Retinal pigment epithelial cell (primary cell): ENCODE data around the gene C16orf87.
"Not testable (repeated sequence)": the region's sequence is repeated elsewhere in the genome, so short reads cannot be mapped to it uniquely, and the experiment has no call there.

ENCODE experiments used
- DNase-seq: peaks from one replicate; pipeline ENCODE4 v3.0.0-alpha.2; 2010; ENCODE audit warnings: low read depth
- H3K4me3 ChIP-seq: 2 replicates; pipeline ENCODE4 v1.5.1; 2011; ENCODE audit warnings: mild to moderate bottlenecking, low read length, control low read depth, moderate library complexity
- CTCF ChIP-seq: conservative IDR thresholded peaks from 2 replicates; pipeline ENCODE4 v1.5.1; 2011; ENCODE audit warnings: low read depth, low read length, control low read depth, inconsistent platforms

C16orf87 gene

GRCh38 chr16:46788891-46789474 lies 42.0 kb downstream of the C16orf87 start:
- H3K4me3 ChIP-seq: no peak overlapping the region
- TF ChIP-seq CTCF: no peak
- DNase-seq: no peak

DNA sequence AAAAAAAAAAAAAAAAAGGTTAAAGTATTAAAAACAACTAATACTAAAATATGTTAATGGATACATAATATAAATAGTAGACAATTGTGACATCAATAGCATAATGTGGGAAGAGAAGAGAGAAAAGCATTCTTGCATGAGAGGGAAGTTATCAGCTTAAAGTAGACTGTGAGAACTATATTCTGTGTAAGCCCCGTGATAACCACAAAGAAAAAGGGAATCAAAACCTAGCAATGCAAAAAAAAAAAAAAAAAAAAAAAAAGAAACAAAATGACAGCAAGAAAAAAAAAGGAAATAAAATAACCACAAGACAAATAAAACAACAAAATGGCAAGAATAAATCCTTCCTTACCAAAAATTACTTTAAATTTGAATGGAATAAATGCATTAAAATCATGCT lies 43.1 kb downstream of the C16orf87 start:
- no peak for DNase-seq
- no peak overlapping the region for H3K4me3 ChIP-seq
- TF ChIP-seq CTCF: no peak

- TF ChIP-seq CTCF: no peak
- no peak for DNase-seq
- no peak overlapping the region for H3K4me3 ChIP-seq
Observed at GRCh38 chr16:46785076-46785845, 45.7 kb downstream of the C16orf87 start.

DNA sequence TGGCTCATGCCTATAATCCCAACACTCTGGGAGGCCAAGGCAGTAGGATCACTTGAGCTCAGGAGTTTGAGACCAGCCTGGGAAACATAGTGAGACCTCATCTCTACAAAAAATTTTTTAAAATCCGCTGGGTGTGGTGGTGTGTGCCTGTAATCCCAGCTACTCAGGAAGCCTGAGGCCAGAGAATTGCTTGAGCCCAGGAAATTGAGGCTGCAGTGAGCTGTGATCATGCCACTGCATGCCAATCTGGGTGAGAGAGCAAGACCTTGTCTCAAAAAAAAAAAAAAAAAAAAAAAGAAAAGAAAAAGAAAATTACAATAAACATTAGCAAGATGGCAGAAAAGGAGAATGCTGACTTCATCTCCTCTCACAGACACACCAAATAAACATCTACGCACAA lies 46.4 kb downstream of the C16orf87 start:
- not testable (repeated sequence) for H3K4me3 ChIP-seq, DNase-seq

- DNase-seq: no peak
- H3K4me3 ChIP-seq: no peak overlapping the region
Observed at GRCh38 chr16:46783800-46784199, 47.2 kb downstream of the C16orf87 start.

DNA sequence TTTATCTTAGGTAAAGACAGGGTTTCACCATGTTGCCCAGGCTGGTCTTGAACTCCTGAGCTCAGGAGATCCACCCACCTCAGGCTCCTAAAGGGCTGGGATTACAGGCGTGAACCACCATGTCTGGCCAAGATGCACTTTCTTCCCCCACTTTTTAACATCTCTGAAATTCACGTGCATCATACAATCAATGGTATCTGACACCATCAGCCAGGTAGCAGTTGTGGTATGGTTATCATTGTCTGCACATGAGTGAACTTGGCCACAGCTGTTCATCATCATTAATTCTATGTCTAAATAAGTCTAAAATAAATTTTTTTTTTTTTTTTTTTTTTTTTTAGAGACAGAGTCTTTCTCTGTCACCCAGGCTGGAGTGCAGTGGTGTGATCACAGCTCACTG lies 48.7 kb downstream of the C16orf87 start:
- H3K4me3 ChIP-seq: no peak overlapping the region
- no peak for DNase-seq
- TF ChIP-seq CTCF: no peak

More at GRCh38 chr16:46783800-46784199, 47.2 kb downstream of the C16orf87 start:
- no peak for TF ChIP-seq CTCF

DNA sequence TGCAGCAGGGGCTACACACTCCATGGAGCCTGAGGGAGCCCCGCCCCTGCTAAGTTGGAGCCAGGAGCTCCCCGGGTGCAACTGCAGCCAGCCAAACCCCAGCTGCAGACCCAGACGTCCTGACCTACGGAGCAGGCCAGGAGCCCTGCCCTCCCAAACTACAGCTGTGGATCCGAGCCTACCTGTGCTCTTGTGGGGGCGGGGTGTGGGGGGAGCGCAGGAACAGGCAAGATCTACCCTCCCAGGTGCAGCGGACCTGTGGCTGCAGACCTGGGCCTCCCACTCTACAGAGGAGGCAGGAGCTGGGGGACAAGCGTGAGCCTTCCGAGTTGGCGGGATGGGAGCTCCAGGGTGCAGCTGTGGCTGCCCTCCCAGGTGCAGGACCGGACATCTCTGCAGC lies 53.2 kb downstream of the C16orf87 start:
- no peak for TF ChIP-seq CTCF
- no peak for DNase-seq
- H3K4me3 ChIP-seq: no peak overlapping the region
